Left hindlimb (tissue), 1 donor: ENCODE data around the gene TPRKB.
"Not testable (repeated sequence)": the region's sequence is repeated elsewhere in the genome, so short reads cannot be mapped to it uniquely, and the experiment has no call there.

Experiments used
- DNase-seq: peaks from one replicate; pipeline ENCODE4 v3.0.0-alpha.2; 2018

TPRKB gene

GRCh38 chr2:73698101-73698500, 39.0 kb downstream of the TPRKB start:
- DNase-seq: no peak

- no peak for DNase-seq
These were observed 39.5 kb downstream of the TPRKB start for GRCh38 chr2:73697606-73698005.

- DNase-seq: not testable (repeated sequence)
These were observed 40.2 kb downstream of the TPRKB start for GRCh38 chr2:73696985-73697384.

GRCh38 chr2:73696521-73696920, 40.6 kb downstream of the TPRKB start:
- DNase-seq: not testable (repeated sequence)

GRCh38 chr2:73690372-73691088, 46.6 kb downstream of the TPRKB start:
- not testable (repeated sequence) for DNase-seq

GRCh38 chr2:73688494-73688893, 48.7 kb downstream of the TPRKB start:
- not testable (repeated sequence) for DNase-seq

GRCh38 chr2:73685764-73686438, 51.2 kb downstream of the TPRKB start:
- no peak for DNase-seq

- not testable (repeated sequence) for DNase-seq
These were observed 52.2 kb downstream of the TPRKB start for GRCh38 chr2:73684905-73685304.

- not testable (repeated sequence) for DNase-seq
These were observed 52.8 kb downstream of the TPRKB start for GRCh38 chr2:73684325-73684724.

GRCh38 chr2:73679951-73680571, 57.1 kb downstream of the TPRKB start:
- not testable (repeated sequence) for DNase-seq
